Right lung (tissue), 5 donors: ENCODE measurements around the gene LPP. TPM values are rescaled to one million over a fixed set of nuclear protein-coding genes. Genes with fewer than 3 reads are reported as not detected.

Experiments
- DNase-seq, 2 donors: peaks; one replicate each; pipeline ENCODE4 v3.0.0-alpha.2; 2013
- polyA plus RNA-seq, 5 donors: library from polyadenylated mRNA; unstranded; fragments of 120-200 nt; gene quantifications; one replicate each; pipeline versions ENCODE4 v1.2.1 to v1.2.3, GENCODE V29; 2013; ENCODE audit warnings: inconsistent platforms in 1 of 5, low replicate concordance in 1 of 5; ENCODE audit not compliant: insufficient read length in 5 of 5, insufficient read depth in 1 of 5

The LPP gene
- polyA plus RNA-seq, 5 donors: 14.9 to 27.2 (median 23.3) TPM

DNA sequence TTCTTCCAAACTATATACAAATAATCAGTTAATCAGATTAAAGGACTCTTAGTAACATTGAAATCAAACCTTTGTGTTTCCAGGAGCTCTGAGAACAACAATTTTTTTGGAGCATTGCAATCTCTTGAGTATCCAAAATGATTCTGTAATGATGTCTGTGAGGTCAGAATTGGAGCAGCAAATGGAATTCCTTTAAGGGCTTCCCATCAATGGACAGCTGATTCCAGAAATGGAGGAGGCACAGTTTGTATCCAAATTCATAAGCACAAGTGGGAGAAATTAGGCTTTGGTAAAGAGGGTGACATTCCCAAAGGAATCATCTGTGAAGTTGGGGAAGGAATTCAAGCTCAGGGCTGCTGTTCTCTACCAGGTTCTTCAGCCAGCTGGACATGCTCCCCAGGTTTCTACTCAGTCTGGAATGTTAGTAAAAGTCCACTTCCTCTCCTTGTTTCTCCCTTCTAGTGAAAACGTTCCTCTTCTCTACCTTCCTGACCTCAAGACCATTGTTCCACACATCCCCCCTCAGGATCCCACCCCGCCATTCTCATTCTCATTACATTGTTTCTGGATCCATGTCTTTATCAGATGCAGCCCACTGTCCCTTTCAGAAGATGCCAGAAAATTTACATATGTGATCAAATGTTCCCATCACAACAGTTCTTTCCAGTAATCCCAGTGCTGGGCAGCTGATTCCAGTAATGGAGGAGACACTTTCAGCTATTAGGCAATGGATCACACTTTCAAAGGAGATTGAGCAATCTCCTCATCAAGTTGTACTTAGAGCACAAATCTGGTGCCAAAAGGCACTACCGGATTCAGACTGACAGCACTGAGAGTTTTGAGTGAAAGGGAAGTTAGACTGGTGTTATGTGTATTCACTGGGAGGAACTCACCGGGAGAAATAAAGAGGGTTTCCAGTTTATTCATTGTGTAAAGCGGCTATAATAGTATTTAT lies 626.5 kb downstream of the LPP start:
- DNase-seq: peak; percentile 64 to 70

DNA sequence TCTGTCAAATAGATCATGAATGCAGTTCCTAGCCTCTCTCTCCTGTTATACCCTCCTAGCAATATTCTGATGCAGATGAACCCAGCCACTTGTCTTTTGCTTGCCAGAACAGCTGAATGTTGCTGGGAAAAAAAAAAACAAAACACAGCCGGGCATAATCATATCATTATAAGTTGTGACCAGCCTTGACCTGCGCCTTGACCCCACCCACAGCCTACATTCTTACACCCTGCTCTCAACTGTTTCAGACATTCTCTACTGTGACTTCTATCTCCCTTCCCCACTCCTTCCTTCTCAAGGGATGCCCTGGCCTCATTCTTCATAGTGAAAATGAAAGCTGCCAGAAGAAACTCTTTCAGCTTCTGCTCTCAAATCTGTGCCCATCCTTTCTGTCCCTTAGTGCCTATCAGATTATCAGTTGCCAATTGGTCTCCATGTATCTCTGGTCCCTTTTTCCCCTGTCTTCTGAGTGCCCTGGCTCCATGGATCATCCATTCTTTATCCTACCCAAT lies 628.7 kb downstream of the LPP start:
- DNase-seq: no peak

DNA sequence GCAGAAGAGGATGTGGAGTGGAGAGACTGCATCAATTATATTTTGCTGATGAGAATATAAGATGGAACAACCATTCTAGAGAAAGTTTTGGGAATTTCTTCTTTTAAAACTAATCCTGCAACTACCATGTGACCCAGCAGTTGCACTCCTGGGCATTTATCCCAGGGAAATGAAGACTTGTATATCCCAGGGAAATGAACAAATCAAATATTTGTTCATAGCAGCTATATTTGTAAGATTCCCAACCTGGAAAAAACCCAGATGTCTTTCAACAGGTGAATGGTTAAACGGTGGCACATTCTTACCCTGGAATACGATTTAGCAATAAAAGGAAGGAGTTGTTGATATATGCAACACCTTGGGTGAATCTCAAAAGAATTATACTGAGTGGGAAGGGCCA lies 632.5 kb downstream of the LPP start:
- DNase-seq: no peak

DNA sequence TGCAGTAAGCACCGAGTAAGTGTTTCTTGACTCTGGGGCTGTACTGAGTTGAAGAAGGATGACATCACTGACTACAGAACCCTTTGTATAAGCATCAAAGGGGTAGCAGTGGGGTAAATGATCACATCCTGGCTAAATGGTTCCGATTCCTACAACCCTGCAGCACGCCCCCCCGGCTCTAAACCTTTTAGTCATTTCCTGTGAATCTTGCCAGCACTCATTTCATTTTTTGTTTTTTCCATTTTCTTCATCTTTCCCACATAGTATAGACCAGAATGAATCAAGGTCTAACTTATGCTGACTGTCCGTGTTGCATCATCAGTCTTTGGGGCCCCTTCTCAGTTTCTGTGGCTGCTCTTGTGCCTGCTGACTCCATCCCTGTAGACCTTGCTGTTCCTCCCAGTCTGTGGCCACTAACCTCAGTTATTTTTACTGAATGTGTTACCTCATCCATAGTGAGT lies 634.7 kb downstream of the LPP start:
- no peak for DNase-seq

DNA sequence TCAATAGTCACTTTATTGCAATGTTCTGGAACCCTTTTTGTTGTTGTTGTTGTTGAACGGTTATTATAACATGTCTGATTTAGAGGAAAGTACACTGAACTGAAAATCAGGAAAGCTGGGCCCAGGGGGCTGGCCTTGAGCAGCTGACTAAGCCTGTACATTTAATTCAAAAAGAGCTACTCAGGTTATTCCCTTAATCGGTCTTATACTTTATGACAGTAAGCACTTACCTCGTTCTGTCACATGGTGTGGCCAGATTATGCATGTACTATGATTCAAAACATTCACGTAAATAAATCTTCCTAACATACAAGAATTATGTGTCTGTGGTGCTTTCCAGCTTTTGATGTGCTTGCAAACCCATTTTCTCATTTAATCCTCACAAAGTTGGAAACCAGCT lies 635.3 kb downstream of the LPP start:
- no peak for DNase-seq

DNA sequence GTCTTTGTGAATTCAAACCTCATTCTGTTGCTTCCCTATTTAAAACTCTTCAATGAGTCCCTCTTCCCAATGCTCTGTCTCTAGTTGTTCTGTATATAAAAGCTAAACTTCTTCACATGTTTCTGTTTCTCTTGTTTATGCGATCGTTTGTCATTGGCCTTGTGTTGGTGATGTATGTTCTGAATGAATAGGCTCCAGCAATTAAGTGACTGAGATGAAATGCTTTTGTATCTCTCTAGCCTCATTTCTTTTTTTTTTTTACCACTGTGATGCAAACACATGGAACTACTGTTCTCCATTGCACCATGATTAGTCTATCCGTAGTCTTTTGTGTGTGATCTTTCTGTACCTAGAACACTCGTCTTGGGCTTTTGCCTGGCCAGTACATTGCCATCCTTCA lies 637.4 kb downstream of the LPP start:
- DNase-seq: no peak

DNA sequence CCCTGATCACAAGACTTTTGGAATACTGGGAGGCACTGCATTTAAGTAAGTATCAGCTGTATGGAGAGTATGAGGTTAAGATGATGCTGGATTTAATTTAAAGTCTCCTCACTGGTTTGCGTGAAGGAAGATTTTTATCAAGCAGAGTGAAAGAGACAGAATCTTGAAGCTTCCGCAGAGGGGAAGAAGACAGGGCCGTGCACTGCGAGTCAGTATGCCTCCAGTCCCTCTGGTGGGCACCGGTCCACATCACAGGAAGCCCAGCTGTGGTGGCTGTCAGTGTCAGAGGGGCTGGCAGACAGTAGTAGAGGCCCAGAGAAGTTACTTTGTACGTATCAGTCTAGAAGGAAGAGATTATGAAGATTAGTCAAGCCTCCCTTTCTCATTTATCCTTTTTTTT lies 638.8 kb downstream of the LPP start:
- DNase-seq: no peak

DNA sequence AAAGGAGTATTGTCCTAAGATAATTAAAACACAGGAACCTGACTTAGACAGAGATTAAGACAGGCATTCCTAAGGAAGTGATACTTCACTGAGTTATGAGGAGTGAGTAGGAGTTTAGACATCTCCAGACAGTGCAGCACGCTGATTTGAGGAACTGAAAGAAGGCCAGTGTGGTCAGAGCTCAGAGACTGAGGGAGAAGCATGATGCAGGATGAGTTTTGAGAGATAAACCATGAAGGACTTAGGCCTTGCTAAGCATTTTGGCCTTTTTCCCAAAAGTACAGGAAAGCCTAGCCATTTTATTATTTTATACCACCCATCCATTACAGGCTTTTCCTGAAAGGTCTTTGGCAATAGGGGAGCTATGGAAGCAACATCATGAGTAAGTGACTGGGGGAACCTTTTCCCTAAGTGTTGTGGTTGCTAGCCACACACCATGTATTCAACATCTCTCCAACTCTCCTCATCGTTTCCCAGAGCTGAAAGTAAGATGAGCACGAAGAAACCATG lies 642.2 kb downstream of the LPP start:
- no peak for DNase-seq

DNA sequence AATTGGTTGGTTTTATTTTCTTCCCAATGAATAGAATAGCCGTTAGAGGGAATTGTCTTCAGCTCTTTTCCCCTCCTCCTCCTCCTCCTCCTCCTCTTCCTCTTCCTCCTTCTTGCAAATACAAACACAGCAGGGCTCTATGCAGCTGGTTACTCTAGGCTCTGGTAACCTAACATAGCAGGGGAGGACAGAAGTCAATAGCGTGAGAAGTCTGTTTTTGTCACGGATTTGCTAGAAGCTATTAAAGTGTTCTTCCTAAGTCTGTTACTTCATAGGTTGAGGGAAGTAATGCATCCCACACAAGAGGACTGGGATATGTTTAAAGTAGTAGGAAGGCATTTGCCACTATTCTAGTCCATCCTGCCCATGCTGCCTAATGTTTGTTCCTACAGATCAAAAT lies 643.1 kb downstream of the LPP start:
- DNase-seq: no peak

DNA sequence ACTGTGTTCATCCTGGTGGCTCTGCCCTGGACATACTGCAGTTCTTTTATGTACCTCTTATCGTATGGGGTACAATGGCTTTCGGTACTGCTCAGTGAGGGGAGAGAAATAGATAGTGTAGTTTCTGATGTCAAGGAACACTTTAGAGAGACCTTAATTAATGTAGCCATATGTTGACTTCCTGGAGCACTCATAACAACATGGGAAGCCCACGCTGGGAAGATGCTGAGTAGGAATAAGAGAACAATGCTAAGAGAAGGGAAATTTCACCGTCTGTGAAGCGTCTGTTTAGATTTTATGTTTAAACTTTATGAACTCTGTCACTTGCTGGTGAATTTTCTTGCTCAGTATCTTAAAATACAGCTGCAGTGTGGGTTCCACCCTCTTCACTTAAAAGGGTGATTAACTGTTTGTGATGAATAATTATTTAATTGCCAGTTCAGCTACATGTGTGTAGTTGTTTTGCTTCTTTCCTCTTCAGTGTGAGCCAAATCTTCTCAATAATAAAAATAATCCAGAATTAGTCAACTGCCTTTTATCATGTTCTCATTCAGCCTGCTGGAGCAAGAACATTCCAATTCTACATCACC lies 644.7 kb downstream of the LPP start:
- DNase-seq: peak in 1 of 2 donors; percentile 52

DNA sequence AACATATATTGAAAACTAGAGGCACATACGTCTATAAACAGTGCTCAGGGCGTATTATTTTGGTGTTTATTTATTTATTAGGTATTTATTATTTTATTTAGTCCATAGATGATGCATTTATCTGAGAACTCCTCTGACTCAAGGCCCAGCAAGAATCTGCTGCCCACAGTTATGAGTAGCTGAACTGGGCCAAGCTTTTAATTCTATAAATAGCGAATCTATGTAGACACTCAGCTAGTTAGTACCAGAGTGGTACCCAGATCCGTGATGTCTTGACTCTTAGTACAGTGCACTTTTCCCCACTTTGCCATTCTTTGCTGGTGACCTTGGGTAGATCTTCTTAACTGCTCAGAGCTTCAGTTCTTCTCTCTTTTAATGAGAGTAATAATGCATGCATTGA lies 647.4 kb downstream of the LPP start:
- DNase-seq: no peak

DNA sequence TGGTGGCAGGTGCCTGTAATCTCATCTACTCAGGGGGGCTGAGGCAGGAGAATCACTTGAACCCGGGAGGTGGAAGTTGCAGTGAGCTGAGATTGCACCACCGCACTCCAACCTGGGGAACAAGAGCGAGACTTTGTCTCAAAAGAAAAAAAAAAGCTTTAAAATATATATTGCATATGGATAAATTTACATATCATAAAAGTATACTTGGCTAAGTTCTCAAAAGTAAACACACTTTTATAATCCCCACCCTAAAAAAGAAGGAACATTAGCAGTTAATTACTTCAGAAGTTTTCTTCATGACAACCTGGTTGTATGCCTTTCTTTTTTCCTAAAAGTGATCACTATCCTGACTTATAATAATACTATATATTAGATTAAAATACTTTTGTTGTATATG lies 648.7 kb downstream of the LPP start:
- DNase-seq: no peak

DNA sequence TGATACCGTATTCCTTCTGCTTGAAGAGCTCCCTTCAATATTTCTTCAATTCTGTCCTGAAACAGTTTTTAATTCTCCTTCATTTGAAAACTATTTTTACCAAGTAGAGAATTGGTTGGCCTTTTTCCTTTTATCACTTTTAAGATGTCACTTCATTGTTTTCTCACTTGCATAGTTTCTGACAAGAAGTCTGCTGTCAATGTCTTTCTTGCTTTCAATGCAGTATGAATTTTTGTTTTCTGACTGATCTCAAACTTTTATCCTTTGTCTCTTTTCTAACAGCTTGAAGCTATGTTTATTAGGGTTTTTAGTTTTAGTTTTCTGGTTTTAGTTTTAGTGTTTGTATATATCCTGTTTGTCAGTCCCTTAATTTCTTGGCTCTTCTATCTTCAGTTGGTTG lies 653.0 kb downstream of the LPP start:
- no peak for DNase-seq

DNA sequence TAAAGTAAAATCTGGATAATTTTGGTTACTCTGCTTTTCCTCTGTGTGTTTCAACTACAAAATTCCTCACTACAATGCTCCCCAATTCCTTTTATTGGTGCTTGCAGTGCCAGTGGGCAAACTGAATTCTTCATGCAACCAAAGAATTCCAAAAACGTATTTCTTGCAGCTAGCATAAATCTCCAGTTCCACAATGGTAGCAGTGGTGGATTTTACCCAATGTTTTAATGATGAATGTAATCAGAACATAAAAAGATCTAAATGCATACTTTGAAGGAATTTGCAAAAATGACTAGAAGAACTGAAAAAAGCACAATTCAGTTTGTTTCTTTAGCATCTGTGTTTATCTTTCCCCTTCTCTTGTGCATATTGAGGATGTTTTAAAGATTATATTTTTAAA lies 658.2 kb downstream of the LPP start:
- DNase-seq: no peak

DNA sequence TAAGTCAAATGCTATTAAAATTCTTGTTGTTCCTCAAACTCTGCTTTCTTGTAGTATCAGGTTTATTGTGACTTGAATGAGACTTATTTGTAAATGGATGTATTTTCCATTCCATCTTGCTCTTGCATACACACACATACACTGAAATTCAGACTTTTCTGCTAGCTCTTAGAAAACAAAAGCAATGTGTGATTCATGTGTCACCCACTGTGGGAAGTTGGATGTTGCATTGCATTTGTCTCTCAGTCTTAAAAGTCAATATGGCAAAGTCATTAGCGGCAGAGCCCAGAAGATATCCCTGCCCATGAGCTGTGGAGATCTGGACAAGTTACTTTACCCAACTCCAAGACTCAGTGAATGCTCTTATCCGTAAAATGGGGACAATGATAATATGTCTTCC lies 660.6 kb downstream of the LPP start:
- DNase-seq: no peak

DNA sequence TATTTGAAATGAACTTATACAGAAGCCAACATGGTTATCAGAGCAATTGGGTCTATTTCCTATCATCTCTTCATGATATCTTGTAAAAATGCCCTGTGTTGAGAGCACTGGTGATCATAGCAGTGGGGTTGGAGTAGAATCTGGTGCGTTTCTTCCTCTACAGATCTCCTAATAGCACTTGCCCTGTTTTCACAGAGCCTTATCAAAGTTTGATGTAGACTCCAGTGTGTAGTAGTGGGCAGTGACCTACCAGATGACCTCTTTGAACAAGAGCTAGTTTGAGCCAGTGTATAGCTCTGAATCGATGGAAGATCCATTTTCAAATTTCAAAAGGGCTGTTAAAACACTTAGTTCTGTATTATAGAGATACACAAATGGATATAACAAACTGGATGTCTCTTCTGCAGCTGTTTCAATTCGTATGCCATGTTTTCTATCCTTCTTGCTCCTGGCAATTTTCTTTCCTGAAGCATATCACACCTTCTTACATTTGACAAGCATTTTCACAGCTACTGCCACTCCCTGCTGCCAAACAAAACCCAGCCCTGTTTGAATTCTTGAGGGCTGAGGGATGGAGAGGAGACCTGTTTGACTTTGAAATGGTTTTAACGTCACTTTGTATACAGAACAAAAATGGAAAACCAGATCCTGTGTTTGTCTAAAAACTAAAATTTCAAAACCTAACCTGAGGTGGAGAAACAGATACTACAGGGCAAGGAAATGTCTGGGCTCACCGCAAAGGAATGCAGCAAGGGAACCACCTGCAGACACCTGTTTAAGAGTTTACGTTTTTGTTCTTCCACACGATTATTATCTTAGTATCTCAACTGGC lies 663.4 kb downstream of the LPP start:
- no peak for DNase-seq

DNA sequence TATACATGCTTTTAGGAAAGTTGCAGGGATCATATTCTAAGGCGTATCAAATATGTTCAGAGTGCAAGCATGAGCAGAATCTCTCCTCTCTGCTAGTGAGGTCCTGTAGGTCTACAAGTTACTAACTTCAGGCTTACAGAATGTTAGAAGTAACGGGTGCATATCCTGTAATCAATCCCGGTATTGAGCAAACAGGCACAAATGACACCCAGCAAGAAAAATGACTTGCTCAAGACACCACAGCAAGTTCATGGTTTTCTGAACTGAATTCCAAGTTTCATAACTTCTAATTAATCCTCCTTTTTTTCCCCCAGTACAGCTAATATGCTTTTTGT lies 663.9 kb downstream of the LPP start:
- no peak for DNase-seq

DNA sequence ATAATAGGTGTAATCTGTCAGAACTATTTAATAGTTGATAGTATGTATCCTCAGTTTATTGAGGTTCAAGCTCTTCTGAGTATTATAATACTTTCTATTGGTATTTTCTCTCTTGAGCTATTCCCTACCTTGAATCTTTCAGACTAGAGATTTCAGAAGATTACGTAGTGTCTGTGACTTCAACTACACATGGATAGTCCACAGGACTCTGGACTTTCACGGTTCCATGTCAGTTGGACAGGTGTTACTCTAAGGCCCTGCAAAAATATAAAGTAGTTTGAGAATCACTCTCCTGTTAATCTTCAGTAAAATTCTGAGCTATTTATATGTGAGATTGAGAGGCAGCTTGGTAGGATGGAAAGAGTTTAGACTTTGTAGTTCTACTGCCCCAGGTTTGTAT lies 664.3 kb downstream of the LPP start:
- no peak for DNase-seq

DNA sequence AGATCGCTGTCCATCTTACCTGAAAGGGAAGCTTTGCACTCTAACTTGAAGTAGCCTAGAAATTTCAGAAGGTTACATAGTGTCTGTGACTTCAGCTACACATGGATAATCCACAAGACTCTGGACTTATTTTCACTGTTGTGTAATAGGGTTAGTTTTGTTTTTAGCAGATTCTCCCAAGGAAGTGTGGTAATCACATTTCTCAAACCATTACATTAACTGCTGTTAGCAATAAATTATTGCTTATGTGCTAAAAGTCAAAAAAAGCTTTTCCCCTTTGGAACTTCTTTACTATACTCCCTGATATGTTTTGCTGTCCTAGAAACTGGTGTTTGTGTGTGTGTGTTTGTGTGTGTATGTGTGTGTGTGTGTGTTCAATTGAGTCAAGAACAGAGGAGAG lies 666.0 kb downstream of the LPP start:
- peak in 1 of 2 donors; percentile 26 for DNase-seq

DNA sequence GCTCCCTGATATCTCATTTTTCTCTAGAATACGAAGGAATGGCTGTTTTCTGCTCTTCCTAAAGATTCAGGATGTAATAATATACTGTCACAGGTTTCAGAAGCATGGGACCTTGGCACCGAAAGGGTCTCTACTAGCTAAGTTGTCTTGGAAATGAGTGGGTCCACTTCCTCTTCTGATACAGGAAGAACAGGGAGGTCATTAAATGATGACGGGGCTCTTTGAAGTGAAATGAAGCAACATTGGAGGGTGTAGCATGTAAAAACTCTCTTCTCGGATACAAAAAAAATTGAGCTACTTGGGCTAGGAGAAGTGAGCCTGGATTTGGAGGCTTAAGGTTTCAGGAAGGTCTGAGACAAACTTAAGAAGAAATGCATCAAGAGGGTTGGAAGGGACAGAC lies 668.0 kb downstream of the LPP start:
- no peak for DNase-seq

DNA sequence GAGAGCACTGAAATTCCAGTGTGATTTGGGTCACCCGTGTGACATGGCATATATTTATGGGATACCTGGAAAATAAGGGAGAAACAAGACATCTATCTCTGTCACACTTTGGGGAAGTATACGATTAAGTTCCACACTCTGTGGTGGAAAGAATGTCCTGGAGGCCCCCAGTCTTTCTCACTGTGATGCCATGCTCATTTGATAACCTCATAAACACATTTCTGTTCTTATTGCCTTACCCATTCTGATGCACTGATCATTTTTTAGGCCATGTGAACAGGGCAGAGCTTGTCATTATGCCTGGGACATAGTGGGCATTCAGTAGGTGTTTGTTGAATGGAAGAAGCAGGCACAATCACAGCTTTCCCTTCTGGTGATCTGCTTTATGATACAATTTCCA lies 668.5 kb downstream of the LPP start:
- no peak for DNase-seq

DNA sequence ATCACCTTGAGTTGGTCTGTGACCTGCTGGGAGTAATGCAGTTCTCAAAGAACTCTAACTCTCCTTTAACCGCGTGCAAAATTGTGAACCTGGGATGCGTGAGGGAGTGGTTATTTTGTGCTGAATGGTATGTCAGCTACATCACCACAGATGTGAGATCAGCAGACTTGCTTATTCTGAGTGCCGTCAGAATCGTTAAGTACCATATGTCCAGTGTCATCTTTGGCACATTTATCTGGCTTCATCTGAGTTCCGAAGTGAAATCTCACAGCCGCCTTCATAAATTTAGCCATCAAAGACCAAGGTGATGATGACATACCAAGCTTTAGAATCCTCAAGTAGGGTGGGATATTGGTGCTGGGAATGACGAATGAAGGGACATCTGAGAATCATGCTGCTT lies 670.6 kb downstream of the LPP start:
- no peak for DNase-seq
